PC-9 (cell line): ENCODE data around the gene KDM5B. TPM values are rescaled to one million over a fixed set of nuclear protein-coding genes. Genes with fewer than 3 reads are reported as not detected.
"Not testable (repeated sequence)": the region's sequence is repeated elsewhere in the genome, so short reads cannot be mapped to it uniquely, and the experiment has no call there.

Source experiments
- BruUV-seq: library from RNA; stranded (reverse); fragments of 400-500 nt; replicated peaks from 2 replicates; lab custom pipeline; 2021; lab: Mats Ljungman, UMichigan
- CTCF ChIA-PET: fragments of 300-600 bp; sonication (Branson Sonifier 250); formaldehyde crosslinking; loops from one replicate; lab custom pipeline; 2022; ENCODE audit warnings: antibody characterized with exemption; lab: Charles Lee
- POLR2A ChIA-PET: fragments of 300-600 bp; sonication (Branson Sonifier 250); formaldehyde crosslinking; loops from one replicate; lab custom pipeline; 2022; ENCODE audit warnings: antibody characterized with exemption; ENCODE audit not compliant: unreplicated experiment; lab: Charles Lee
- DNase-seq, 2 experiments: peaks; one replicate each; pipeline versions ENCODE4 v3.0.0 to v3.0.0-alpha.2; 2015 to 2022; ENCODE audit warnings: mixed read lengths in 1 of 2
- H2AFZ ChIP-seq: fragments of 200-600 bp; sonication (generic); 2 replicates; pipeline ENCODE4 v1.8.1; 2017; ENCODE audit warnings: antibody characterized with exemption
- H3F3A ChIP-seq: fragments of 200-600 bp; sonication (generic); 2 replicates; pipeline ENCODE4 v1.8.1; 2017; ENCODE audit warnings: antibody characterized with exemption, mild to moderate bottlenecking, low read depth; ENCODE audit not compliant: insufficient read depth
- H3K27ac ChIP-seq: fragments of 200-600 bp; sonication (generic); 2 replicates; pipeline ENCODE4 v1.6.1; 2016; ENCODE audit warnings: mixed run types
- H3K27me3 ChIP-seq: fragments of 200-600 bp; sonication (generic); 2 replicates; pipeline ENCODE4 v1.6.1; 2016; ENCODE audit warnings: low read depth, mixed run types; ENCODE audit not compliant: insufficient read depth
- H3K36me3 ChIP-seq: fragments of 200-600 bp; sonication (generic); 2 replicates; pipeline ENCODE4 v1.6.1; 2016; ENCODE audit warnings: low read depth, mixed run types
- H3K4me1 ChIP-seq: fragments of 200-600 bp; sonication (generic); replicated peaks from 2 replicates; pipeline ENCODE4 v1.6.1; 2016; ENCODE audit warnings: mixed run types; ENCODE audit not compliant: insufficient read depth
- H3K4me2 ChIP-seq: fragments of 200-600 bp; sonication (generic); 2 replicates; pipeline ENCODE4 v1.6.1; 2017; ENCODE audit warnings: mixed run types
- H3K4me3 ChIP-seq: fragments of 200-600 bp; sonication (generic); 2 replicates; pipeline ENCODE4 v1.6.1; 2016; ENCODE audit warnings: mixed run types
- H3K79me2 ChIP-seq: fragments of 200-600 bp; sonication (generic); 2 replicates; pipeline ENCODE4 v1.6.1; 2017; ENCODE audit warnings: low read depth, mixed run types
- H3K9me2 ChIP-seq: fragments of 200-600 bp; sonication (generic); 2 replicates; pipeline ENCODE4 v1.8.1; 2017; ENCODE audit warnings: mild to moderate bottlenecking; ENCODE audit not compliant: insufficient read depth
- H3K9me3 ChIP-seq: fragments of 200-600 bp; sonication (generic); 2 replicates; pipeline ENCODE4 v1.8.1; 2016; ENCODE audit warnings: low read depth; ENCODE audit not compliant: insufficient read depth
- H4K20me1 ChIP-seq: fragments of 200-600 bp; sonication (generic); 2 replicates; pipeline ENCODE4 v1.8.1; 2017; ENCODE audit not compliant: insufficient read depth
- EZH2 ChIP-seq: fragments of 200-600 bp; sonication (generic); IDR thresholded peaks from 2 replicates; pipeline ENCODE4 v1.8.0; 2017; ENCODE audit warnings: antibody characterized with exemption, low read depth
- intact Hi-C: fragments of 100-400 bp; cut with micrococcal nuclease; formaldehyde crosslinking; loops from one replicate; pipeline ENCODE4 v1.10.0; 2022; ENCODE audit not compliant: unreplicated experiment
- total RNA-seq: library from RNA; stranded (reverse); gene quantifications from 2 replicates; pipeline ENCODE4 v1.2.3, GENCODE V29; 2021
- TF ChIP-seq, protein P1 (sequence below): fragments of 200-600 bp; sonication (generic); conservative IDR thresholded peaks from 2 replicates; pipeline ENCODE4 v1.6.1; 2017; ENCODE audit warnings: mixed run types, antibody characterized with exemption, mild to moderate bottlenecking, moderate library complexity

The KDM5B gene
- total RNA-seq, 1 experiment from 2014 or later = 99.8 TPM

DNA sequence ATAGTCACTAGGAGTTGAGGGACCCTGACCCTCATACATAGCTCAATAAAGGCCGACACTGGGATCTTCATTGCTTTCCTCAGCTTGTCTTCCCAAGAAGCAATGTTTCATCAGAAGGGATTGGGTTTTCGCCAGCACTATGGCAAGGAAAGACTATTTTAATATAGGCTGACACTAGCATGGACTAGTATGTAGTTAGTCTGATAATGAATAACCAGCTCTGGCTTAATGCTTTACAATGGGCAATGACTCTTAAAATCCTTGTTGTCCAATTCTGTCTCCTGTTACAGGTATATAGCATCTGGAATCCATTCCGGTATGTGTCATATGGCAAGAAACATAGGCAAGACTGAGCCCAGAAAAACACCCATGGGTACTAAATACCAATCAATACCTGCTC is 82.7 kb downstream of the KDM5B start:
- Histone ChIP-seq H3K27ac (no peak overlapping the region), H4K20me1 (no peaks in the 10 kb centered on the region), H3K9me3 (no peaks in the 10 kb centered on the region), H2AFZ (no peak overlapping the region), H3K4me1 (no peaks in the 10 kb centered on the region), H3K4me3 (no peak overlapping the region), H3K79me2 (no peaks in the 10 kb centered on the region), H3F3A (peaks cover 16% of the 10 kb centered on the region), H3K36me3 (peaks cover 23% of the 10 kb centered on the region), H3K27me3 (no peaks in the 10 kb centered on the region), H3K4me2 (no peak overlapping the region), H3K9me2 (no peaks in the 10 kb centered on the region)
- DNase-seq = no peak
- POLR2A ChIA-PET = no interaction called here
- intact Hi-C loops = no loop called here
- no peak for TF ChIP-seq EZH2
- TF ChIP-seq, protein P1, sequence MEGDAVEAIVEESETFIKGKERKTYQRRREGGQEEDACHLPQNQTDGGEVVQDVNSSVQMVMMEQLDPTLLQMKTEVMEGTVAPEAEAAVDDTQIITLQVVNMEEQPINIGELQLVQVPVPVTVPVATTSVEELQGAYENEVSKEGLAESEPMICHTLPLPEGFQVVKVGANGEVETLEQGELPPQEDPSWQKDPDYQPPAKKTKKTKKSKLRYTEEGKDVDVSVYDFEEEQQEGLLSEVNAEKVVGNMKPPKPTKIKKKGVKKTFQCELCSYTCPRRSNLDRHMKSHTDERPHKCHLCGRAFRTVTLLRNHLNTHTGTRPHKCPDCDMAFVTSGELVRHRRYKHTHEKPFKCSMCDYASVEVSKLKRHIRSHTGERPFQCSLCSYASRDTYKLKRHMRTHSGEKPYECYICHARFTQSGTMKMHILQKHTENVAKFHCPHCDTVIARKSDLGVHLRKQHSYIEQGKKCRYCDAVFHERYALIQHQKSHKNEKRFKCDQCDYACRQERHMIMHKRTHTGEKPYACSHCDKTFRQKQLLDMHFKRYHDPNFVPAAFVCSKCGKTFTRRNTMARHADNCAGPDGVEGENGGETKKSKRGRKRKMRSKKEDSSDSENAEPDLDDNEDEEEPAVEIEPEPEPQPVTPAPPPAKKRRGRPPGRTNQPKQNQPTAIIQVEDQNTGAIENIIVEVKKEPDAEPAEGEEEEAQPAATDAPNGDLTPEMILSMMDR = no peak
- CTCF ChIA-PET = no interaction called here
- no TSS peak for BruUV-seq

DNA sequence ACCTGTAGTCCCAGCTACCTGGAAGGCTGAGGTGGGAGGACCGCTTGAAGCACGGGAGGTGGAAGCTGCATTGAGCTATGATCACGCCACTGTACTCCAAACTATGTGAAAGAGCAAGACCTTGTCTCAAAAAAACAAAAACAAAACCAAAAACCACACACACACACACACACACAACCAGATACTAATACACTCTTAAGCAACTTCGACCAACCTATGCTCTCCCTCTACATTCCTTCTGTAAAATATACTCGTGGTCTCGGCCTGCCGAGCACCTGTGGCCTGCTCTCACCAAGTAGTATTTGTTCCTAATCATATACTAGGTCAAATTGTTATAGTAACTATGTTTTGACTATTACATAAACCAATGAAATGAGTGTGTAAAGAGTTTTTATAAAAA is 84.5 kb downstream of the KDM5B start:
- H3K4me1 ChIP-seq = no peaks in the 10 kb centered on the region
- no peak overlapping the region for H3K4me3 ChIP-seq
- H3F3A ChIP-seq = peaks cover 16% of the 10 kb centered on the region
- H3K36me3 ChIP-seq = peaks cover 10% of the 10 kb centered on the region; the same call in 1 of the 2 replicates
- TF ChIP-seq, protein P1 = no peak
- TF ChIP-seq EZH2 = no peak
- H3K27me3 ChIP-seq = no peaks in the 10 kb centered on the region
- H2AFZ ChIP-seq = no peak overlapping the region
- H3K79me2 ChIP-seq = no peaks in the 10 kb centered on the region
- DNase-seq = no peak
- H3K9me2 ChIP-seq = no peaks in the 10 kb centered on the region
- H3K27ac ChIP-seq = no peak overlapping the region
- POLR2A ChIA-PET = no interaction called here
- intact Hi-C loops = no loop called here
- no peaks in the 10 kb centered on the region for H3K9me3 ChIP-seq
- BruUV-seq = no TSS peak
- no peak overlapping the region for H3K4me2 ChIP-seq
- no peaks in the 10 kb centered on the region for H4K20me1 ChIP-seq
- CTCF ChIA-PET = no interaction called here

DNA sequence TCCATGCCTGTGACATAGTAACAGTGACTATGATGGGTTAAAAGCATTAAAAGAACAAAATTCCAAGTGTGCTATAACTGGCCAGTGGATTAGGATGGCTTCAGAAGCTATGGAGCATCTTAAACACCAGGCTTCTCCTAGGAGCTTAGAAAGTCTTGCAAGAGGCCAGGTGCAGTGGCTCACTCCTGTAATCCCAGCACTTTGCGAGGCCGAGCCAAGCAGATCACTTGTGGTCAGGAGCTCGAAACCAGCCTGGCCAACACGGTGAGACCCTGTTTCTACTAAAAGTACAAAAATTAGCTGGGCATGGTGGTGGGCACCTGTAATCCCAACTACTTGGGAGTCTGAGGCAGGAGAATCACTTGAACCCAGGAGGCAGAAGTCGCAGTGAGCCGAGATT is 85.2 kb downstream of the KDM5B start:
- H3K4me2 ChIP-seq, intact Hi-C loops, BruUV-seq, H3K36me3 ChIP-seq, H3K27me3 ChIP-seq, H3K27ac ChIP-seq, DNase-seq, H3K9me3 ChIP-seq, H4K20me1 ChIP-seq, H3K79me2 ChIP-seq, H3K4me3 ChIP-seq, H2AFZ ChIP-seq, H3K9me2 ChIP-seq, H3K4me1 ChIP-seq: not testable (repeated sequence)
- peaks cover 16% of the 10 kb centered on the region for H3F3A ChIP-seq
- CTCF ChIA-PET = interaction anchor here (0.6 kb wide), 1 partner anchor 154 kb away, joined by 9 read pairs; no protein-coding TSS in a partner anchor
- POLR2A ChIA-PET = interaction anchor here (0.6 kb wide), 1 partner anchor 108 kb away, joined by 3 read pairs; no protein-coding TSS in a partner anchor

DNA sequence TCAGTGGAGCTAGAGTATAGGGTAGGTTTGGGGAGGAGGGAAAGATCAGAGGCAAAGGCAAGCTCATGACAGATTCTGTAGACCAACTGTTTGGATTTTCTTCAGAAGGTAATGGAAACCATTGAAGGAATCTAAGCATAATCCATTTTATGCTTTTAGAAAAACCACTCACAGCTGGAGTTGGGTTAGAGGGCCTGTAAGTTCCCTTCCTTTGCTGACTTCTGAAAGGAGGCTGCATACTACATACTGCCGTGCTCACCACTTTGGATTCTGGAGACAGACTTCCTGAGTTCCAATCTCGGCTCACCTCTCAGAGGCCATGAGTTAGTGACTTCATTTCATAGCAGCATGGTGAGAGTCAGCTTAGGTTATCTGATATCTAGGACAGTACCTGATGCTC is 91.6 kb downstream of the KDM5B start:
- TF ChIP-seq, protein P1 = no peak
- no peak for TF ChIP-seq EZH2
- no TSS peak for BruUV-seq
- intact Hi-C loops = no loop called here
- ChIA-PET CTCF (interaction anchor here (0.5 to 0.6 kb wide), 3 partner anchors 116 to 415 kb away, joined by 3 read pairs; no protein-coding TSS in a partner anchor), POLR2A (no interaction called here)
- Histone ChIP-seq H3K9me3 (no peaks in the 10 kb centered on the region), H4K20me1 (no peaks in the 10 kb centered on the region), H3K36me3 (no peaks in the 10 kb centered on the region), H3K27me3 (peaks cover 21% of the 10 kb centered on the region; the same call in 1 of the 2 replicates), H3K4me1 (peaks cover 6% of the 10 kb centered on the region; the same call in 1 of the 2 replicates), H3F3A (peaks cover 16% of the 10 kb centered on the region; the same call in 1 of the 2 replicates), H3K9me2 (no peaks in the 10 kb centered on the region), H3K4me3 (no peak overlapping the region), H3K79me2 (no peaks in the 10 kb centered on the region), H3K4me2 (no peak overlapping the region), H3K27ac (no peak overlapping the region), H2AFZ (no peak overlapping the region)
- DNase-seq = no peak

DNA sequence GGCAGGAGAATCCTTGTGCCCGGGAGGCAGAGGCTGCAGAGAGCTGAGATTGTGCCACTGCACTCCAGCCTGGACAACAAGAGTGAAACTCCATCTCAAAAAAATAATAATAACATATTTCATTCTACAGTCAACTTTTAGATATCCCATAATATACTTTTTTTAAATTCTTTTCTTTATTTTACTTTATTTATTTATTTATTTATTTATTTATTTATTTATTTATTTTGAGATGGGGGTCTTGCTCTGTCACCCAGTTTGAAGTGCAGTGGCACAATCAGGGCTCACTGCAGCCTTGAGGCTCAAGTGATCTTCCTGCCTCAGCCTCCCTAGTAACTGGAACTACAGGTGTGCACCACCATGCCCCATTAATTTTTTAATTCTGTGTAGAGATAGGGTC is 94.0 kb downstream of the KDM5B start:
- H3K36me3 ChIP-seq, intact Hi-C loops, H3K9me2 ChIP-seq: not testable (repeated sequence)

More for the DNA sequence above, 94.0 kb downstream of the KDM5B start:
- H3K27ac ChIP-seq, DNase-seq, H3K4me1 ChIP-seq, BruUV-seq, H3K4me2 ChIP-seq, H3K9me3 ChIP-seq, H3K4me3 ChIP-seq, H4K20me1 ChIP-seq, H3K79me2 ChIP-seq, CTCF ChIA-PET, POLR2A ChIA-PET, H2AFZ ChIP-seq: not testable (repeated sequence)
- Histone ChIP-seq H3F3A (peaks cover 16% of the 10 kb centered on the region; the same call in 1 of the 2 replicates), H3K27me3 (peaks cover 40% of the 10 kb centered on the region; the same call in 1 of the 2 replicates)
